CD4-positive, alpha-beta T cell treated with Interleukin-17A for 1 hour (primary cell): ENCODE data around the gene NMU.

ENCODE experiments used
- DNase-seq: peaks from one replicate; pipeline ENCODE4 v3.0.0-alpha.2; 2020

The NMU gene

GRCh38 chr4:55553441-55554201 lies 82.5 kb downstream of the NMU start:
- peak; percentile 55 for DNase-seq

GRCh38 chr4:55551964-55552363 lies 84.1 kb downstream of the NMU start:
- DNase-seq, result peak; percentile 28

- no peak for DNase-seq
Measured at GRCh38 chr4:55549888-55550287, 86.2 kb downstream of the NMU start.

- no peak for DNase-seq
Measured at GRCh38 chr4:55547918-55548317, 88.2 kb downstream of the NMU start.

GRCh38 chr4:55547466-55547770 lies 88.7 kb downstream of the NMU start:
- no peak for DNase-seq

GRCh38 chr4:55546756-55547465 lies 89.2 kb downstream of the NMU start, which contains the start of gene CLOCK:
TSS of gene CLOCK (minus strand) at chr4:55546909. CDS start at chr4:55482785, 64,124 bp downstream.
- DNase-seq, result peak; percentile 89

- no peak for DNase-seq
Measured at GRCh38 chr4:55546506-55546755, 89.7 kb downstream of the NMU start.

- peak; percentile 74 for DNase-seq
Measured at GRCh38 chr4:55545641-55546505, 90.2 kb downstream of the NMU start.
